B cell (primary cell): Measurements from ENCODE around the gene ZMIZ1.

Experiments
- EZH2 ChIP-seq: IDR thresholded peaks from 2 replicates; pipeline ENCODE4 v1.6.1; 2012; ENCODE audit warnings: borderline replicate concordance, low read depth, mild to moderate bottlenecking, moderate library complexity, low read length; ENCODE audit not compliant: insufficient read depth, poor library complexity, severe bottlenecking
- TF ChIP-seq, protein P1 (sequence below): fragments of 200-600 bp; IDR thresholded peaks from one replicate; pipeline ENCODE4 v1.8.0; 2022; ENCODE audit warnings: antibody characterized with exemption, mild to moderate bottlenecking

- TF ChIP-seq, protein P1, sequence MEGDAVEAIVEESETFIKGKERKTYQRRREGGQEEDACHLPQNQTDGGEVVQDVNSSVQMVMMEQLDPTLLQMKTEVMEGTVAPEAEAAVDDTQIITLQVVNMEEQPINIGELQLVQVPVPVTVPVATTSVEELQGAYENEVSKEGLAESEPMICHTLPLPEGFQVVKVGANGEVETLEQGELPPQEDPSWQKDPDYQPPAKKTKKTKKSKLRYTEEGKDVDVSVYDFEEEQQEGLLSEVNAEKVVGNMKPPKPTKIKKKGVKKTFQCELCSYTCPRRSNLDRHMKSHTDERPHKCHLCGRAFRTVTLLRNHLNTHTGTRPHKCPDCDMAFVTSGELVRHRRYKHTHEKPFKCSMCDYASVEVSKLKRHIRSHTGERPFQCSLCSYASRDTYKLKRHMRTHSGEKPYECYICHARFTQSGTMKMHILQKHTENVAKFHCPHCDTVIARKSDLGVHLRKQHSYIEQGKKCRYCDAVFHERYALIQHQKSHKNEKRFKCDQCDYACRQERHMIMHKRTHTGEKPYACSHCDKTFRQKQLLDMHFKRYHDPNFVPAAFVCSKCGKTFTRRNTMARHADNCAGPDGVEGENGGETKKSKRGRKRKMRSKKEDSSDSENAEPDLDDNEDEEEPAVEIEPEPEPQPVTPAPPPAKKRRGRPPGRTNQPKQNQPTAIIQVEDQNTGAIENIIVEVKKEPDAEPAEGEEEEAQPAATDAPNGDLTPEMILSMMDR = no peak
- no peak for TF ChIP-seq EZH2
Measured at GRCh38 chr10:79047875-79048638, 20.7 kb upstream of the ZMIZ1 start.
